GM19455 (cell line): Measurements from ENCODE around the gene FASTKD1.
"Not testable (repeated sequence)": the region's sequence is repeated elsewhere in the genome, so short reads cannot be mapped to it uniquely, and the experiment has no call there.

Source experiments
- ATAC-seq: cut with Tn5 transposase; IDR thresholded peaks from one replicate; pipeline ENCODE4 v1.9.1; 2021; ENCODE audit not compliant: unreplicated experiment

FASTKD1 gene, protein sequence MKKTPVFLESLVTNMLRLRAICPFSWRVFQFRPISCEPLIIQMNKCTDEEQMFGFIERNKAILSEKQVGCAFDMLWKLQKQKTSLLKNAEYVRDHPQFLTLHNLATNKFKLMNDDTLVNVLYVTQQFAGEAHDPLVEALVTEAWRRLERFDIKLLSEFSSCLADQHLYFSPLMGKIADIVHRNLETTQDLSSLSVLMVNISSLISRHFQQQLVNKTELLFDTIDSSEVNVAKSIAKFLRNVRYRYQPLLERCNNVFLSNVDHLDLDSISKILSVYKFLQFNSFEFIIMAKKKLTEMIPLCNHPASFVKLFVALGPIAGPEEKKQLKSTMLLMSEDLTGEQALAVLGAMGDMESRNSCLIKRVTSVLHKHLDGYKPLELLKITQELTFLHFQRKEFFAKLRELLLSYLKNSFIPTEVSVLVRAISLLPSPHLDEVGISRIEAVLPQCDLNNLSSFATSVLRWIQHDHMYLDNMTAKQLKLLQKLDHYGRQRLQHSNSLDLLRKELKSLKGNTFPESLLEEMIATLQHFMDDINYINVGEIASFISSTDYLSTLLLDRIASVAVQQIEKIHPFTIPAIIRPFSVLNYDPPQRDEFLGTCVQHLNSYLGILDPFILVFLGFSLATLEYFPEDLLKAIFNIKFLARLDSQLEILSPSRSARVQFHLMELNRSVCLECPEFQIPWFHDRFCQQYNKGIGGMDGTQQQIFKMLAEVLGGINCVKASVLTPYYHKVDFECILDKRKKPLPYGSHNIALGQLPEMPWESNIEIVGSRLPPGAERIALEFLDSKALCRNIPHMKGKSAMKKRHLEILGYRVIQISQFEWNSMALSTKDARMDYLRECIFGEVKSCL

GRCh38 chr2:169573160-169573973, at the start of gene FASTKD1:
Gene FASTKD1 (minus strand): TSS chr2:169573865. CDS start chr2:169572029, 1,836 bp downstream.
- ATAC-seq, result peak; percentile 99

- ATAC-seq, result no peak
Measured at GRCh38 chr2:169623235-169623634, 49.6 kb upstream of the FASTKD1 start.

DNA sequence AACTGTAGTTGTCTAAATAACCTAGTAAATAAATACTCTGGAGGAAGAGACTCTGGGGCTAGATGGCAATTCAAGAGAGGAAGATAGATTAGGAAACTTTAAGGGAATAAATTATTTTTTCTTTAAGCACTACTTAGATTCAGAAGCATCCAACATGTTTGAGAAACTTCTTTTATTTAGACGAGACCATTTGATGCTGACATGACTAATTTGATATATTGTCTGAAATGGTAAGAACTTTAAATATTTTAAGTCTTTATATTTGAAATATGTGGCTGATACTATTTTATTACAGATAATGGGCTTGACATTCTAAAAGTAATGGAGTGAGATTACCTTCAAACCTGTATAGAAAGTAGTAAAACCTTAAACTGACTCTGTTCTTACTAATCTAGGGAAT, 46.8 kb upstream of the FASTKD1 start:
- ATAC-seq, result no peak

- ATAC-seq, result no peak
Measured at GRCh38 chr2:169619946-169620345, 46.3 kb upstream of the FASTKD1 start.

GRCh38 chr2:169615982-169616381, 42.3 kb upstream of the FASTKD1 start:
- not testable (repeated sequence) for ATAC-seq

DNA sequence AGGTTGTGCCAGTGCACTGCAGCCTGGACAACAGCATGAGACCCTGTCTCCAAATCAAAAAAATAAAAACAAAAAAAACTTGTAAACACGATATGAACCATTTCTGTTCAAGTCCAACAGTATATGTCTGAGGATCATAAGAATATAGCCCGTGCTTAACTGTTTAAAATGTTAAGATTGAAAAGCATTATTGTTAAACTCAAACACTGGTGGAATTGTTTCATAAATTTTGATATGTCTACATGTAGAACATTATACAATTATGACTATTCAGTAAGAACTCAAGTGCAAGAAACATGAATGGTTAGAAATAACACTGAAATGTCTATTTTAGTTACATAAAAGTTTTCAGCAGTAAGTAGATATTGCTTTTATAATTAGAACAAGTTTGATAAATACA, 40.2 kb upstream of the FASTKD1 start:
- ATAC-seq, result no peak

- no peak for ATAC-seq
Measured at GRCh38 chr2:169609264-169609663, 35.6 kb upstream of the FASTKD1 start.

- no peak for ATAC-seq
Measured at GRCh38 chr2:169599568-169599967, 25.9 kb upstream of the FASTKD1 start.

GRCh38 chr2:169598982-169599381, 25.3 kb upstream of the FASTKD1 start:
- no peak for ATAC-seq

DNA sequence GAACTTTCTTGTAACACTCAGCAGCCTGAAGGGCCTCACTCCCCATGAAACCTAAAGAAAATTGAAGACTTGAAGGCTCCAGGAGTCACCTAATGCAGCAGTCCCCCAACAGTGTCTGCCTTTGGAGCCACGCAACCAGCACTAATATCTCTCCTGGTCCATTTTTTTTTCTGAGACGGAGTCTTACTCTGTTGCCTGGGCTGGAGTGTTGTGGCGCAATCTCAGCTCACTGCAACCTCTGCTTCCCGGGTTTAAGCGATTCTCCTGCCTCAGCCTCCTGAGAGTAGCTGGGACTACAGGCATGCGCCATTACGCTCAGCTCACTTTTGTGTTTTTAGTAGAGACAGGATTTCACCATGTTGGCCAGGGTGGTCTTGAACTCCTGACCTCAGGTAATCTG, 22.9 kb upstream of the FASTKD1 start:
- not testable (repeated sequence) for ATAC-seq

DNA sequence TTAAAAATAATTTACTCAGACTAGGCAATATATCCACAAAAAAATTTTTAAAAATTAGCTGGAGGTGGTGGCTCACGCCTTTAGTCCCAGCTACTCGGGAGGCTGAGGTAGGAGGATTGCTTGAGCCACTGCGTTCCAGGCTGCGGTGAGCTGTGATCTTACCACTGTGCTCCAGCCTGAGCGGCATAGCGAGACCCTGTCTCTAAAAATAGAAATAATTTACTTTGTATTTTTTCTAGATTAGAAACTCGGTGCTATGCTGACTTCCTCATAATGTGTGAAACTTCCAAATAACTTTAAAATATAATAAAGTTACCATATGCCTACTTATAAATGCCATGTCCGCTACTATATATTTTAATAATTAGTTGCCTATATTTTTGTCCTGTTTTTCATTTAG, 17.1 kb upstream of the FASTKD1 start:
- ATAC-seq, result no peak

DNA sequence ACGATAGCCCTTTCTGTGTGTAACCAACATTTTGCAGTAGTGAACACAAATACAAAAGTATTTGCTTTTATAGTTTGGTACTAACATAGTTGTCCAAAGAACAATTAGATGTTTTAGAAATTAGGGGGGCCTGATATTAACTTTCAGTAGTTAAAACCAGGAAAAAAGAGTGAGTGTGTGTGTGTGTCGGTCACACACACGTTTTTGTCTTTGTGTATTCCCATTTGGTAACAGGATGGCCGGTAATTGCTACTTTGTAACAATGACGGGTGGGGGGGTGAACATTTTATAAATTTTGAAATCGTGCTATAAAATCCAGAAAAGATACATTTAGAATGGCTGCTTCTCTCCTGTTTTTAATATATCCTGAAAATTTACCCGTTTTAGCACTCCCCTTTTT, 12.0 kb upstream of the FASTKD1 start:
- no peak for ATAC-seq

DNA sequence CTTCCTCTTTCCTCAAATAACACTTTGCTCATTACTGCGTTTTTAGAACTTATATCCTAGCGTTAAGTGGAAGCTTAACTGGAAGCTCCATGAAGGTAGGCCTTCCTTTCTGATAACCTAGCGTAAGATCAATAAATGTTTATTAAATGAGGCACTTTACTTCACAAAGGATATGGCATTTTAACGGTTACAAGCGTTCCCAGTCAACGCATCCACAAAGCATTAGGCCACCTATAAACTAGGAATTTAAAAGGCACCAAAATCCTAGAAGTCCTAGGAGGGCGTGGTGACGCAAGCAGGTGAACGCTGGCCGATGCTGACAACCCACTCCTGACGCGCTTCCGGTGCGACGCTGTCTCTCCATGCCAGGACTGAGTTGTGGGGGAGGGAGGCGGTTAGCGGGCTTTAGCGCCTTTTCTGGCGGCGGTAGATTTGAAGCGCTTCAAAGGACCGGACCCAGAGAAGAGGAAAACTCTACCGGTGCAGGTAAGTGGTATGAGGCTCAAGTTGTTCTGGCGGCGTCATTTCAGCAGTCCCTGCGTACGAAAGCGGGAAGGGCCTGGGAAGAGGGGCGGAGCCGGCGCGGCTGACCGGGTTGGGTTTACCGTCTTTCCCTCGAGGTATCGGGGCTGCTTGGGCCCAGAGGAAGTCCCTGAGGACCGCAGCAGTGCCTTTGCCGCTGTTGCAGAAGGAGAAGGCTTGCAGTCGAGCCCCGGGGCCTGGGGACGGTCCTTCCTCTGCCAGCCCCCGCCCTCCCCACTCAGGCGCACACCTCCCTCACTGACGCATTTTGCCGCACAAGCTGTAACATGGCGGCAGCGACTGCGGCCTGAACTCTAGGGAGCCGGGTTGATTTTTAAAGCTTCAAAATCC, 10.6 kb upstream of the FASTKD1 start, which contains the start of gene PPIG:
Gene PPIG (plus strand): TSS at position 347 of the 873 bp plus-strand sequence. CDS start 19,691 bp downstream, outside the sequence.
- peak; percentile 89 for ATAC-seq

- ATAC-seq, result no peak
Measured at GRCh38 chr2:169583518-169583917, 9.9 kb upstream of the FASTKD1 start.

- not testable (repeated sequence) for ATAC-seq
Measured at GRCh38 chr2:169582552-169583266, 9.0 kb upstream of the FASTKD1 start.

GRCh38 chr2:169579044-169579443, 5.4 kb upstream of the FASTKD1 start:
- no peak for ATAC-seq

DNA sequence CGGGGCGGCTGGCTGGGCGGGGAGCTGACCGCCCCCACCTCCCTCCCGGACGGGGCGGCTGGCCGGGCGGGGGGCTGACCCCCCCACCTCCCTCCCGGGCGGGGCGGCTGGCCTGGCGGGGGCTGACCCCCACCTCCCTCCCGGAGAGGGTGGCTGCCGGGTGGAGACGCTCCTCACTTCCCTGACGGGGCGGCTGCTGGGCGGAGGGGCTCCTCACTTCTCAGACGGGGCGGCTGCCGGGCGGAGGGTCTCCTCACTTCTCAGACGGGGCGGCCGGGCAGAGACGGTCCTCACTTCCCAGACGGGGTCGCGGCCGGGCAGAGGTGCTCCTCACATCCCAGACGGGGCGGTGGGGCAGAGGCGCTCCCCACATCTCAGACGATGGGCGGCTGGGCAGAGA, 1.6 kb upstream of the FASTKD1 start:
- not testable (repeated sequence) for ATAC-seq

DNA sequence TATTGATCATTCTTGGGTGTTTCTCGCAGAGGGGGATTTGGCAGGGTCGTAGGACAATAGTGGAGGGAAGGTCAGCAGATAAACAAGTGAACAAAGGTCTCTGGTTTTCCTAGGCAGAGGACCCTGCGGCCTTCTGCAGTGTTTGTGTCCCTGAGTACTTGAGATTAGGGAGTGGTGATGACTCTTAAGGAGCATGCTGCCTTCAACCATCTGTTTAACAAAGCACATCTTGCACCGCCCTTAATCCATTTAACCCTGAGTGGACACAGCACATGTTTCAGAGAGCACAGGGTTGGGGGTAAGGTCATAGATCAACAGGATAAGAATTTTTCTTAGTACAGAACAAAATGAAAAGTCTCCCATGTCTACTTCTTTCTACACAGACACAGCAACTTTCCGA, 874 bp upstream of the FASTKD1 start:
- ATAC-seq, result not testable (repeated sequence)

GRCh38 chr2:169573974-169574299, 272 bp upstream of the FASTKD1 start:
- no peak for ATAC-seq

DNA sequence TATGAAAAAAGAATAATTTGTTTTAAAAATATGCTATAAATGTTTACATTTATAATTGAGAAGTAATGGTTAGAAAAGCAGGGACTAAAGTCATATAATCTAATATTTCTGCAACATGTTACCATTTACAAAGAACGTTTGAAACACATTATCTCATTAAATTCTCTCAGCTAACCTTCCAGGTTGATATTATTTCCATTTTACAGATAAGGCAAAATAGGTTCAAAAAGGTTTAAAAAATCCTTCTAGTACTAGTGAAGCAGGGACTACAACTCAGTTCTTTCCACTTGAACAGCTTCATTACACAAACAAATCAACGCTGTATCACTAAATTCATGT, 875 bp downstream of the FASTKD1 start:
- no peak for ATAC-seq
